Effector memory CD4-positive, alpha-beta T cell (primary cell): ENCODE data around the gene FREM3.
"Not testable (repeated sequence)": the region's sequence is repeated elsewhere in the genome, so short reads cannot be mapped to it uniquely, and the experiment has no call there.

Source experiments
- DNase-seq, 3 donors: peaks; one replicate each; pipeline ENCODE4 v3.0.0-alpha.2; 2020
- H3K27ac ChIP-seq: 2 replicates; pipeline ENCODE4 v1.7.0; 2013; ENCODE audit warnings: mild to moderate bottlenecking, low read length, moderate library complexity; ENCODE audit not compliant: insufficient read depth, poor library complexity, severe bottlenecking
- H3K27me3 ChIP-seq: replicated peaks from 2 replicates; pipeline ENCODE4 v1.7.0; 2013; ENCODE audit warnings: mild to moderate bottlenecking, low read length; ENCODE audit not compliant: insufficient read depth, control insufficient read depth, poor library complexity, severe bottlenecking
- H3K36me3 ChIP-seq: 2 replicates; pipeline ENCODE4 v1.7.0; 2013; ENCODE audit warnings: mild to moderate bottlenecking, low read length, moderate library complexity; ENCODE audit not compliant: control insufficient read depth, insufficient read depth
- H3K4me1 ChIP-seq: 2 replicates; pipeline ENCODE4 v1.7.0; 2013; ENCODE audit warnings: low read length, mild to moderate bottlenecking; ENCODE audit not compliant: control insufficient read depth, insufficient read depth, poor library complexity, severe bottlenecking
- H3K4me3 ChIP-seq: 2 replicates; pipeline ENCODE4 v1.7.0; 2013; ENCODE audit warnings: low read length, low read depth, mild to moderate bottlenecking; ENCODE audit not compliant: insufficient read depth, poor library complexity, severe bottlenecking
- H3K9me3 ChIP-seq: 2 replicates; pipeline ENCODE4 v1.7.0; 2013; ENCODE audit warnings: mild to moderate bottlenecking, low read length, moderate library complexity; ENCODE audit not compliant: control insufficient read depth

Gene FREM3

DNA sequence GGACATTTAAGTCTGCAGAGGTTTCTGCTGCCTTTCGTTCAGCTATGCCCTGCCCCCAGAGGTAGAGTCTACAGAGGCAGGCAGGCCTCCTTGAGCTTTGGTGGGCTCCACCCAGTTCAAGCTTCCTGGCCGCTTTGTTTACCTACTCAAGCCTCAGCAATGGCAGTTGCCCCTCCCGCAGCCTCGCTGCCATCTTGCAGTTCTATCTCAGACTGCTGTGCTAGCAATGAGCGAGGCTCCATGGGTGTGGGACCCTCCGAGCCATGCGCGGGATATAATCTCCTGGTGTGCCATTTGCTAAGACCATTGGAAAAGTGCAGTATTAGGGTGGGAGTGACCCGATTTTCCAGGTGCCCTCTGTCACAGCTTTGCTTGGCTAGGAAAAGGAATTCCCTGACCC is 26.8 kb downstream of the FREM3 start:
- not testable (repeated sequence) for H3K27me3 ChIP-seq, H3K9me3 ChIP-seq, DNase-seq, H3K4me3 ChIP-seq, H3K4me1 ChIP-seq, H3K27ac ChIP-seq, H3K36me3 ChIP-seq

DNA sequence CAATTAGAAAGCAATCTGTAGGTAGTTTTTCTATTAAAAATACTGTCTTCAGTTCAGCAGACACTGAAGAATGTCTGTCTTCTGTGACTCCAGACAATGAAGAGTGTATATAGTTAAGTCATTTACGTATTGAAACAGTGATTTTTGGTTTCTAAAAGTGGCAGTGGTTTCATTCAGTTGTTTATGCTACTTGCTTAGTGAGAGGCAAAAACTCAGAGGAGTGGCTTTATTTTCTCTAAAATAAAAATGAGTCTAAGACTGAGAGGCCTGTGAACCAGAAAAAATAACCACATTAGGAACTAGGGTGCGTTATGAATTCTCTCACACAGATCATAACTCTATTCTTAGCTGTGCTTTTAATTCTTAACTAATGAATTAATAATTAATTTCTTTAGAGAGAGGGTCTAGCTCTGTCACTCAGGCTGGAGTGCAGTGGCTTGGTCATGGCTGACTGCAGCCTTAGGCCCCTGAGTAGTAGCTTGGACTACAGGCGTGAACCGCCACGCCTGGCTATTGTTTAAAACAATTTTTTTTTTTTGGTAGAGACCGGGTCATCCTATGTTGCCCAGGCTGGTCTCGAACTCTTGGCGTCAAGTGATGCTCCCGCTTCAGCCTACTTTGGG is 31.4 kb downstream of the FREM3 start:
- Histone ChIP-seq H3K4me1 (no peaks in the 10 kb centered on the region), H3K9me3 (no peaks in the 10 kb centered on the region), H3K27me3 (no peaks in the 10 kb centered on the region)

DNA sequence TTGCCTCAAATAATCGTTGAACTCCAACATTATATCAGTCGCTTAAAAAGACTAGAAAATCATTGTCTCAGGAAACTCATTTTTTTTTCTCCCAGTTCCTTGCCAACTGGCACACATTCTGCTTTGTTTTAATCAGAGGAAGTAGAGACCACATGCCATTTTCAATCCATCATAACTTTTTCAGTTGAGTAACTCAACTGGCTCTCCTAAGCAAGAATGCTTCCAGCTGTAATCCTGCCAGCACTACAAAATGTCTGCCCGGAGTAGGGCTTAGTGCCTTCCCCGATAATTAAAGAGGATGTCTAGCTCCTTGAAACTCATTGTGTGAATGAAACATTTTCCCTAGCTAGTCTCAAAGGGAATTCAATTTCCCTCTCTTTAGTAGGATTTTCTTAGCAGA is 33.0 kb downstream of the FREM3 start:
- no peak for DNase-seq
- Histone ChIP-seq H3K27ac (no peak overlapping the region), H3K36me3 (no peaks in the 10 kb centered on the region), H3K9me3 (no peaks in the 10 kb centered on the region), H3K4me3 (no peak overlapping the region), H3K4me1 (no peaks in the 10 kb centered on the region), H3K27me3 (no peaks in the 10 kb centered on the region)

More for the DNA sequence above, 31.4 kb downstream of the FREM3 start:
- no peak for DNase-seq
- no peak overlapping the region for H3K27ac ChIP-seq
- H3K4me3 ChIP-seq: no peak overlapping the region
- no peaks in the 10 kb centered on the region for H3K36me3 ChIP-seq

DNA sequence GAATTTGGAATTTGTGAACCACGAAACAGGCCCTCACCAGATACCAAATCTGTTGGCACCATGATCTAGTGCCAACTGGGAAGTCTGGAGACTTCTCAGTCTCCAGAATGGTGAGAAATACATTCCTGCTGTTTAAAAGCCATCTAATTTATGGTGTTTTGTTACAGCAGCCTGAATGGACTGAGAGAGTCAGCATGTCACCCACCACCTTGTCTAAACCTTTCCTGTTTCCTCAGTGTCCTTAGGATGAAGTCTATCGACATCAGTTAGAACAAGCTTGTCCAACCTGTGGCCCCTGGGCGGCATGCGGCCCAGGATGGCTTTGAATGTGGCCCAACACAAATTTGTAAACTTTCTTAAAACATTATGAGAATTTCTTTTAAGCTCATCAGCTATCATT is 42.1 kb downstream of the FREM3 start:
- H3K9me3 ChIP-seq: no peaks in the 10 kb centered on the region
- H3K4me1 ChIP-seq: no peaks in the 10 kb centered on the region
- no peak for DNase-seq
- no peak overlapping the region for H3K4me3 ChIP-seq
- H3K27ac ChIP-seq: no peak overlapping the region
- no peaks in the 10 kb centered on the region for H3K27me3 ChIP-seq
- H3K36me3 ChIP-seq: no peaks in the 10 kb centered on the region

DNA sequence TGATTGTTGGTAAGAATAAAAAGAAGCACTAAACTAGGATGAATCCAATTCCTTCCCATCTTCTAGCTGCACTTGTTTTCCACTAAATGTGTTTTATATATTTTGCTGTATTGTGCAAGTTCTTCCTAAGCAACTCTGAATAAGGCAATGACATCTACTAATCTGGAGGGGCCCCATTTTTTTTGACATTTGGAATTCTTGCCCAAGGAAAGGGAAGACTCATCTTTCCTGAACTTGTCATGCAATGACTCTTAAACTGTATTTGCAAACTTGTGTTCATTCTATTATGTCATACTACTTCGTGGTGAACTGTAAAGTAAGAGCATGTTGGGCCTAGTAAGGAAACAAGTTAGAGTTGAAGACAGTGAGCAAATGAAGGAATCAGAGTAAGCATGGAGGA is 45.9 kb downstream of the FREM3 start:
- Histone ChIP-seq H3K4me1 (no peaks in the 10 kb centered on the region), H3K27ac (no peak overlapping the region), H3K4me3 (no peak overlapping the region), H3K27me3 (no peaks in the 10 kb centered on the region), H3K9me3 (no peaks in the 10 kb centered on the region), H3K36me3 (no peaks in the 10 kb centered on the region)
- DNase-seq: no peak

DNA sequence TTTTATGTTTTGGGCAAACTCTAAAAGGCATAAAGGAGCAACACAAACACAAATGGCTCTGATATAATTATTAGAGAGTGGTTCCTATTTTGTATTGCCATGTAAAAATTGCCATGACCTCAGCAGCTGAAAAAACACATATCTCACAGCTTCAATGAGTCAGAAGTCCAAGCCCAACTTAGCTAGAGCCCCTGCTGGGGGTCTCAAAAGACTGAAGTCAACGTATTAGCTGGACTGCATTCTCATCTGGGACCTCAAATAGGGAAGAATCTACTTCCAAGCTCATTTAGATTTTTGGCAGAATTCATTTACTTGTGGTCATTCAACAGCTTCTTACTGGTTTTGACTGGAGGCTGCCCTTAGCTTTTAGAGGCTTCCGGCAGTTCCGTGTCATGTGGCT is 47.4 kb downstream of the FREM3 start:
- H3K36me3 ChIP-seq: no peaks in the 10 kb centered on the region
- H3K27me3 ChIP-seq: no peaks in the 10 kb centered on the region
- no peak for DNase-seq
- no peaks in the 10 kb centered on the region for H3K4me1 ChIP-seq
- H3K27ac ChIP-seq: no peak overlapping the region
- H3K9me3 ChIP-seq: no peaks in the 10 kb centered on the region
- H3K4me3 ChIP-seq: no peak overlapping the region

DNA sequence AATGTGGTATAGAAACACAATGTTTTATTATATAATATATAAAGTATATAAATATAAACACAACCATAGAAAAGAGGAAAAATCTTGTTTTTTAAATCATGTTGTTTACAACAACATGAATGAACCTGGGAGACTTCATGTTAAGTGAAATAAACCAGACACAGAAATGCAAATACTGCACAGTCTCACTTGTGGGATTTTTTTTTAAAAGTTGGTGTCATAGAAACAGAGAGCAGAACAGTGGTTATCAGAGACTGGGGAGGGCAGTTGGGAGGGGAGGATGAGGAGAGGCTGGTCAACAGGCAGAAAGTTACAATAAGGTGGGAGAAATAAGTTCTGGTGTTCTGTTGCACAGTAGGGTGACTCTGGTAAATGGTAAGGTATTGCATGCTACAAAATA is 57.1 kb downstream of the FREM3 start:
- Histone ChIP-seq H3K4me1 (no peaks in the 10 kb centered on the region), H3K27ac (no peak overlapping the region), H3K4me3 (no peak overlapping the region), H3K9me3 (no peaks in the 10 kb centered on the region), H3K27me3 (no peaks in the 10 kb centered on the region), H3K36me3 (no peaks in the 10 kb centered on the region)
- no peak for DNase-seq

DNA sequence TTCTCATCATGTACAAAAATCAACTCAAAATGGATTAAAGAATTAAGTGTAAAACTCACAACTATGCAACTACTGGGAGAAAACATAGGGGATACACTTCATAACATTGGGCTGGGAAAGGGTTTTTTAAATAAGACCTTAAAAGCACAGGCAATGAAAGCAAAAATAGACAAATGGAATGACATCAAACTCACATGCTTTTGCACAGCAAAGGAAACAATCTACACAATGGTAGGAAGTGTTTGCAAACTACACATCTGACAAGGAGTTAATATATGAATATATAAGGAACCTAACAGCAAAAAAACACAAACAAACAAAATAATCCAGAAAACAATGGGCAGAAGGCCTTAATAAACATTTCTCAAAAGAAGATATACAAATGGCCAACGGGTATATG is 57.9 kb downstream of the FREM3 start:
- no peak overlapping the region for H3K27ac ChIP-seq
- no peaks in the 10 kb centered on the region for H3K27me3 ChIP-seq
- no peaks in the 10 kb centered on the region for H3K36me3 ChIP-seq
- no peak for DNase-seq
- no peak overlapping the region for H3K4me3 ChIP-seq
- H3K9me3 ChIP-seq: no peaks in the 10 kb centered on the region
- no peaks in the 10 kb centered on the region for H3K4me1 ChIP-seq

DNA sequence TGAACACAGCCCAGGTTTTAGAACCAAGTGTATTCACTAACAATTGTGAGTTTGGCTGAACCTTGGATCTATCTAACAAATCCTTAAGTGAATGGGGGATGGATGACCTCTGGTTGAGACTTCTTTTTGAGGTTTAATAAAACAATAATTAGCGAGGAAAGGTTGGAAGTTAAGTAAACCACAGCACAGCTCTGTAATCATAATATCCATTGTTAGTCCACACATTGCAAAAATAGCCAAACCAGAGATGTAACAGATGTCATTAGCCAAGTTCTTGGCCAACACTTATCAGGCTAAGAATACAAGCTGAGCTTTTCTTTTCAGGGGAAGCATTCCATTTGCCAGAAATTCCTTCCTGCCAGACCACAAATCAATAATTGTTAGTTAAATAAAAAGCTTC is 59.1 kb downstream of the FREM3 start:
- Histone ChIP-seq H3K4me3 (no peak overlapping the region), H3K4me1 (no peaks in the 10 kb centered on the region), H3K9me3 (no peaks in the 10 kb centered on the region), H3K27ac (no peak overlapping the region), H3K36me3 (no peaks in the 10 kb centered on the region), H3K27me3 (no peaks in the 10 kb centered on the region)
- no peak for DNase-seq

DNA sequence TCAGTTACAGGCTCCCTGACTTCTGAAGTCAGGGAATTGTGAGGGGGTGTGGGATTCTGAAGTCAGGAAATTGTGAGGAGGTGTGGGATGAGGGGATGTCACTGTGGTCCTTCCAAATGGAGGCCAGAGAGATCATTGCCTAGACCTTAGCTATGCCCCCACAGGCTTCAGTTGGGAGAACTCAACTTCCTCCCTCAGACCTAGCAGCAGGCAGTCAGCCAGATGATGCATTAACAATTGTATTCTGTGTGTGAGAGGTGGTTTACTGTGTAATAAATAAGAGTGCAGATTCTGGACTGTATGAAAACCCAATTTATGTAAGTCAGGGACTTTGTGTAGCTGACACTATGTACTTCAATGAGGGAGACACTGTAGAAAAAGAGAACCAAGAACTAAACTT is 65.7 kb downstream of the FREM3 start:
- no peaks in the 10 kb centered on the region for H3K4me1 ChIP-seq
- no peaks in the 10 kb centered on the region for H3K36me3 ChIP-seq
- no peak for DNase-seq
- no peak overlapping the region for H3K4me3 ChIP-seq
- H3K27ac ChIP-seq: no peak overlapping the region
- H3K9me3 ChIP-seq: no peaks in the 10 kb centered on the region
- H3K27me3 ChIP-seq: no peaks in the 10 kb centered on the region

DNA sequence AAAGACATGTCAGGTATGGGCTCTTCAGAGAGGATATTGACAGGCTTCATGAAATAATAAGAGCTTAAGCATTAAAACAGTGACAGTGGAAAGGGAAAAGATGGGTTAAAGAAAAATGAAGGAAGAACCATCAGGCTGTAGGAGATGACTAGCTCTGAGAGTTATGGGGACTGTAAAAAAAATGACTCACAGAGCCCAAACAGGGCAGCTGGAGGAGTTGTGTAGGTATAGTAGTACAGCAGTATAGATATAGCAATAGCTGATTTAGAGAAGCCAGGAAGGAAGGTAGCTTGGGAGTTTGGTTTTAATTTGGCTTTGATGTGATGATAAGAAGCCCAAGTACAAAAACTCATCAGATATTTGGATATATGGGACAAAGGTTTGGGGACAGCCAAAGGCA is 66.6 kb downstream of the FREM3 start:
- DNase-seq: no peak
- Histone ChIP-seq H3K4me1 (no peaks in the 10 kb centered on the region), H3K27me3 (no peaks in the 10 kb centered on the region), H3K9me3 (no peaks in the 10 kb centered on the region), H3K36me3 (no peaks in the 10 kb centered on the region), H3K27ac (no peak overlapping the region), H3K4me3 (no peak overlapping the region)
